HG03460 (cell line): ENCODE results near the gene HNRNPA0.

Experiments
- ATAC-seq: cut with Tn5 transposase; IDR thresholded peaks from one replicate; pipeline ENCODE4 v1.9.1; 2021; ENCODE audit not compliant: unreplicated experiment

Gene HNRNPA0

GRCh38 chr5:137728048-137728447 is 26.1 kb downstream of the HNRNPA0 start:
- no peak for ATAC-seq

GRCh38 chr5:137727623-137728022 is 26.5 kb downstream of the HNRNPA0 start:
- no peak for ATAC-seq

- no peak for ATAC-seq
Measured at GRCh38 chr5:137724251-137724650, 29.9 kb downstream of the HNRNPA0 start.

GRCh38 chr5:137718611-137719010 is 35.6 kb downstream of the HNRNPA0 start:
- no peak for ATAC-seq

- ATAC-seq: no peak
Measured at GRCh38 chr5:137716337-137716736, 37.8 kb downstream of the HNRNPA0 start.

- no peak for ATAC-seq
Measured at GRCh38 chr5:137715456-137715855, 38.7 kb downstream of the HNRNPA0 start.

GRCh38 chr5:137714946-137715345 is 39.2 kb downstream of the HNRNPA0 start:
- ATAC-seq: no peak

- no peak for ATAC-seq
Measured at GRCh38 chr5:137714494-137714893, 39.7 kb downstream of the HNRNPA0 start.

GRCh38 chr5:137712139-137712667 is 42.0 kb downstream of the HNRNPA0 start:
- no peak for ATAC-seq

GRCh38 chr5:137710086-137710485 is 44.1 kb downstream of the HNRNPA0 start:
- no peak for ATAC-seq

GRCh38 chr5:137708796-137709559 is 45.2 kb downstream of the HNRNPA0 start:
- ATAC-seq: no peak

GRCh38 chr5:137708062-137708461 is 46.1 kb downstream of the HNRNPA0 start:
- ATAC-seq: no peak

- ATAC-seq: no peak
Measured at GRCh38 chr5:137706841-137707240, 47.3 kb downstream of the HNRNPA0 start.

GRCh38 chr5:137705106-137705505 is 49.1 kb downstream of the HNRNPA0 start:
- no peak for ATAC-seq

- no peak for ATAC-seq
Measured at GRCh38 chr5:137703565-137703964, 50.6 kb downstream of the HNRNPA0 start.

- no peak for ATAC-seq
Measured at GRCh38 chr5:137700282-137700680, 53.9 kb downstream of the HNRNPA0 start.

- ATAC-seq: no peak
Measured at GRCh38 chr5:137699336-137700281, 54.6 kb downstream of the HNRNPA0 start.

- no peak for ATAC-seq
Measured at GRCh38 chr5:137696481-137696880, 57.7 kb downstream of the HNRNPA0 start.

- no peak for ATAC-seq
Measured at GRCh38 chr5:137695651-137696428, 58.3 kb downstream of the HNRNPA0 start.
